Type B pancreatic cell (in vitro differentiated cells): ENCODE measurements around the gene FAAP20. TPM values are rescaled to one million over a fixed set of nuclear protein-coding genes. Genes with fewer than 3 reads are reported as not detected.

Experiments
- DNase-seq: peaks from one replicate; pipeline ENCODE4 v3.0.0; 2021; ENCODE audit warnings: mixed read lengths; ENCODE audit not compliant: unreplicated experiment; ENCODE audit errors: extremely low spot score
- H3K27ac Mint-ChIP-seq: 2 replicates; pipeline ENCODE4 v1.8.0; 2021; ENCODE audit warnings: mild to moderate bottlenecking, mixed read lengths
- H3K27me3 Mint-ChIP-seq: 2 replicates; pipeline ENCODE4 v1.8.0; 2021; ENCODE audit warnings: mixed read lengths
- H3K36me3 Mint-ChIP-seq: 2 replicates; pipeline ENCODE4 v1.8.0; 2021; ENCODE audit warnings: mixed read lengths
- H3K4me1 Mint-ChIP-seq: one replicate; pipeline ENCODE4 v1.8.0; 2021; ENCODE audit warnings: mixed read lengths; ENCODE audit not compliant: unreplicated experiment
- H3K4me3 Mint-ChIP-seq: 2 replicates; pipeline ENCODE4 v1.8.0; 2021; ENCODE audit warnings: mild to moderate bottlenecking, mixed read lengths
- H3K9me3 Mint-ChIP-seq: 2 replicates; pipeline ENCODE4 v1.8.0; 2021; ENCODE audit warnings: mixed read lengths
- CTCF ChIP-seq: fragments of 200-600 bp; sonication (generic); conservative IDR thresholded peaks from 2 replicates; pipeline ENCODE4 v1.5.0; 2021; ENCODE audit warnings: antibody characterized with exemption, mild to moderate bottlenecking
- total RNA-seq: library from RNA; stranded (reverse); gene quantifications from 2 replicates; pipeline ENCODE4 v1.2.1, GENCODE V29; 2021; ENCODE audit warnings: low replicate concordance

Gene FAAP20
- total RNA-seq, 1 donor from 2014 or later = 73.8 TPM

GRCh38 chr1:2221271-2221670 is 26.7 kb upstream of the FAAP20 start:
- no peak overlapping the region for H3K4me3 Mint-ChIP-seq
- H3K36me3 Mint-ChIP-seq = no peaks in the 10 kb centered on the region

DNA sequence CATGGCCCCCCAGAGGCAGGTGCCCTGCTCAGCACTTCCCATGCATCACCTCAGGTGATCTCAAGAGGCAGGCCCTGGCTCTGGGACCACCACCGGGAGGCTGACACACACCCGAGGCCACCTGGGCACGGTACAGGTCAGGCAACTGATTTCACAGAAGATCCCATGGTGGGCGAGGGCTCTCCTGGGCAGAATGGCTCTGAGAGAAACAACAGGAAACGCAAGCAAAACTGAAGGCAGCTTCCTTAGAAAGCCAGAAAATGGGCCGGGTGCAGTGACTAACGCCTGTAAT is 22.1 kb upstream of the FAAP20 start:
- no peaks in the 10 kb centered on the region for H3K27me3 Mint-ChIP-seq
- peaks cover 4% of the 10 kb centered on the region for H3K4me1 Mint-ChIP-seq
- no peak overlapping the region for H3K4me3 Mint-ChIP-seq
- H3K36me3 Mint-ChIP-seq = no peaks in the 10 kb centered on the region
- H3K27ac Mint-ChIP-seq = no peak overlapping the region
- DNase-seq = no peak
- no peaks in the 10 kb centered on the region for H3K9me3 Mint-ChIP-seq
- TF ChIP-seq CTCF = no peak

More at GRCh38 chr1:2221271-2221670, 26.7 kb upstream of the FAAP20 start:
- Mint-ChIP-seq H3K4me1 (peaks cover 4% of the 10 kb centered on the region), H3K9me3 (no peaks in the 10 kb centered on the region), H3K27ac (no peak overlapping the region), H3K27me3 (peaks cover 2% of the 10 kb centered on the region)
- no peak for DNase-seq
- no peak for TF ChIP-seq CTCF

DNA sequence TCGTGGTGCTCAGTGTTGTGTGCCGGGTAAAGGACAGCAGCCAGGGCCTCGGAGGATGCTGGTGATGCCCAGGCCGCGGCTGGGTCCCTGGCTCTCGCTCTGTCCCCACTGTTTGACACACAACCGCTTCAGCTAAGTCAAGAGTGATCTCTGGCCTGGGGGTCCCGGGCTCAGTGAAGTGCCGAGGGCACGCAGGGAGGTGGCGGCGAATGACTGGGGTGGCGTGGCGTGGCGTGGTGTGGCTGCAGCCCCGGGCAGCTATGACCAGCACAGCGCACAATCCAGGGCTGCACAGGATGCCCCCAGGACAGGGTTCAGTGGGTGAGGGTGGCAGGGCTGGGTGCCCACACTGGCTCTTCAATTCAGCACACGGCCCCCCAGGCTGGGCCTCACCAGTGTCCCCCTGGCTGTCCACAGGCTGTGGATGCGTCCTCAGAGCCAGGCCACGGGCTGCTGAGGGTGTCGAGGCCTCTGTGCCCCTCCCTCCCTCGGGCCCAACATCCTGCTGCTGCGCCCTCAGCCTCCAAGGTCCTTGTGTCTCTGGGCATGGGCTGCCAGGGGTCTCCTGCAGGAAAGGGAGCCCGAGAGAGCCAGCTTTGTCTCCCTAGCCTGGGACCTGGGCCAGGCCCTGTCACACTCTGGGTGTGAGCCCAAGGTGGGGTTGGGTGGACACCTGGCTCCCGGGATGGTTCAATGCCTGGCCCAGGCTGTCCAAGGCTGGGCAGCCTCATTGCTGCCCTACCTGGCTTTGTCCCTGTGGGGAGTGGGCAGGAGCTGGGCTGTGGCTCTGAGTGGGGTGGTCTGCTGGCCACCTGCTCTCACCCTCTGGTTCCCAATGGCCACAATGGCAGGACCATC is 21.6 kb upstream of the FAAP20 start:
- Mint-ChIP-seq H3K27ac (no peak overlapping the region), H3K4me1 (peaks cover under 1% of the 10 kb centered on the region), H3K36me3 (no peaks in the 10 kb centered on the region), H3K9me3 (no peaks in the 10 kb centered on the region), H3K4me3 (no peak overlapping the region), H3K27me3 (no peaks in the 10 kb centered on the region)
- TF ChIP-seq CTCF = no peak
- DNase-seq = peak; percentile 67

DNA sequence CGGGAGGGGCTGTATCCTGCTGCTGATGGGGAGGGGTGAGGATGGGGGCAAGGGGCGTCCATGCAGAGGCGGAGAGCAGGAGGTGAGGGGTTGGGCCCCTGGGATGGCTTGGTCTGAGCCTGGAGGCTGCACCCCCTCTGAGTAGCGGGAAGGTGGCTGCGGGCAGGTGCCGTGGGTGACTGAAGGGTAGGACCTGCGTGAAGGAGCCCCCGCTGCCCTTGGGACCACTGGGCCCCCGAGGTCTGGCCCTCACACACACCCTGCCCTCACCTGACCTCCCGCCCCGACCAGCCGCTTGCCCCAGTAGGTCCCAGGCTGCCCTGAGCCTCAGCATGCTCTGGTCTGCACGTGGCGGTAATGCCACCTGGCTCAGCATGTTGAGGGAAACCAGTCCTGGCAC is 20.8 kb upstream of the FAAP20 start:
- peak; percentile 69 for DNase-seq
- H3K4me1 Mint-ChIP-seq = no peaks in the 10 kb centered on the region
- no peaks in the 10 kb centered on the region for H3K27me3 Mint-ChIP-seq
- TF ChIP-seq CTCF = no peak
- no peak overlapping the region for H3K4me3 Mint-ChIP-seq
- no peak overlapping the region for H3K27ac Mint-ChIP-seq
- no peaks in the 10 kb centered on the region for H3K9me3 Mint-ChIP-seq
- H3K36me3 Mint-ChIP-seq = no peaks in the 10 kb centered on the region

- Mint-ChIP-seq H3K4me3 (no peak overlapping the region), H3K36me3 (no peaks in the 10 kb centered on the region), H3K9me3 (no peaks in the 10 kb centered on the region), H3K27me3 (no peaks in the 10 kb centered on the region), H3K27ac (no peak overlapping the region), H3K4me1 (no peaks in the 10 kb centered on the region)
- peak; percentile 68 for DNase-seq
- no peak for TF ChIP-seq CTCF
Measured at GRCh38 chr1:2214541-2215241, 20.1 kb upstream of the FAAP20 start.
